GM12801 (cell line): Measurements from ENCODE around the gene ZNF324.

Source experiments
- TF ChIP-seq, protein P1 (sequence below): IDR thresholded peaks from one replicate; pipeline ENCODE4 v1.5.1; 2011; ENCODE audit warnings: control low read depth; ENCODE audit not compliant: insufficient read length; ENCODE audit errors: extremely low read depth

Gene ZNF324

DNA sequence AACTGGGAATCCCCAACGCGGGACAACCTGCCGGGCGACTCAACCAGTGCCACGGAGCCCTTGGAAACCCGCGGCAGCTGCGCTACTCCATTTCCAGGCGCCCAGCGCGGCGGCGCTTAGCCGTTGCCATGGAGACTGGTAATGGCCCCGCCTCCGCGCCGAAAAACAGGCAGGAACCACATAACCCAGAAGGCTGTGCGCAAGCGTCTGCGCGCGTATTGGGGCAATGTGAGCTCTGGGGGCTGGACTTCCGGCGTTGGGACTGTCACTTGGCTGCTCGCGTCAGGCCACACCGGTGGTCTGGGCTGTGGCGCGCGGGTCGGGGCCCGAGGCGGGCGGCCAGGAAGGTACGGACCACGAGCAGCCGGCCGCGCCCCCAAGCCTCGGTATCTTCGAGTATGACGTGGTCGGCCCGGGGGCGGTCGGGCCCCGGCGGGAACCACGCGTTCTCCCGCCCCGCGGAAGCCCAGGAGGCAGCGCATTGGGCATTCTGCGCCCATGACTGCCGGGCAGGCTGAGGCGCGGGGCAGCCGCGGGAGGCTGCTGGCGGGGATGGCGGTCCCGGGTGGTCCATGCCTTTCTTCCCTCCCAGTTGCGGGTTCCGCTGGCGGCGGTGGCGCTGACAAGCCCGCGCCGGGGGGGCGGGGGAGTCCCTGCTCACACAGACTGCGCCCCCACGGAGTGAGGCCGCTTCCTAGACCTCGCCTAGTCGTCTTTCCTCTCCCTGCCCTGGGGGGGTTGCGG is 15.3 kb upstream of the ZNF324 start, which contains the start of gene ZNF324B:
TSS of gene ZNF324B (plus strand) at position 265 of the 744 bp plus-strand sequence. CDS start 2,080 bp downstream, outside the sequence.
- TF ChIP-seq, protein P1, sequence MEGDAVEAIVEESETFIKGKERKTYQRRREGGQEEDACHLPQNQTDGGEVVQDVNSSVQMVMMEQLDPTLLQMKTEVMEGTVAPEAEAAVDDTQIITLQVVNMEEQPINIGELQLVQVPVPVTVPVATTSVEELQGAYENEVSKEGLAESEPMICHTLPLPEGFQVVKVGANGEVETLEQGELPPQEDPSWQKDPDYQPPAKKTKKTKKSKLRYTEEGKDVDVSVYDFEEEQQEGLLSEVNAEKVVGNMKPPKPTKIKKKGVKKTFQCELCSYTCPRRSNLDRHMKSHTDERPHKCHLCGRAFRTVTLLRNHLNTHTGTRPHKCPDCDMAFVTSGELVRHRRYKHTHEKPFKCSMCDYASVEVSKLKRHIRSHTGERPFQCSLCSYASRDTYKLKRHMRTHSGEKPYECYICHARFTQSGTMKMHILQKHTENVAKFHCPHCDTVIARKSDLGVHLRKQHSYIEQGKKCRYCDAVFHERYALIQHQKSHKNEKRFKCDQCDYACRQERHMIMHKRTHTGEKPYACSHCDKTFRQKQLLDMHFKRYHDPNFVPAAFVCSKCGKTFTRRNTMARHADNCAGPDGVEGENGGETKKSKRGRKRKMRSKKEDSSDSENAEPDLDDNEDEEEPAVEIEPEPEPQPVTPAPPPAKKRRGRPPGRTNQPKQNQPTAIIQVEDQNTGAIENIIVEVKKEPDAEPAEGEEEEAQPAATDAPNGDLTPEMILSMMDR, result no peak

DNA sequence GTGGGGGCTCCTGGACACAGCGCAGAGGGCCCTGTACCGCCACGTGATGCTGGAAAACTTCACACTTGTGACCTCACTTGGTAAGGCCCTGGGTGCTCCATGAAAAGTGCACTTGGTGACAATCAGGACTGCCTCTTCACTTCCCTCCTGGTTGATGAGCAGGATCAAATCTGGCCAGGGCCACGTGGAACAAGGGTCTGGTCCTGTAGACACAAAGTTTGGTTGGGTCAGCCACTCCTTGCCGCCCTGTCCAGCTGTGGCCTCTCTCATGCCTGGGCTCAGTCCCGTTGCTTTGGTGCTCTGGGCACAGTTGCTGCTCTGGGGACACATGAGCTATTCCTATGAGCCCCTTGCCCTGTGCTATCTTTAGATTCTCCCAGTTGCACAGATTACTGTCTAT is 13.1 kb upstream of the ZNF324 start:
- TF ChIP-seq, protein P1, result no peak

DNA sequence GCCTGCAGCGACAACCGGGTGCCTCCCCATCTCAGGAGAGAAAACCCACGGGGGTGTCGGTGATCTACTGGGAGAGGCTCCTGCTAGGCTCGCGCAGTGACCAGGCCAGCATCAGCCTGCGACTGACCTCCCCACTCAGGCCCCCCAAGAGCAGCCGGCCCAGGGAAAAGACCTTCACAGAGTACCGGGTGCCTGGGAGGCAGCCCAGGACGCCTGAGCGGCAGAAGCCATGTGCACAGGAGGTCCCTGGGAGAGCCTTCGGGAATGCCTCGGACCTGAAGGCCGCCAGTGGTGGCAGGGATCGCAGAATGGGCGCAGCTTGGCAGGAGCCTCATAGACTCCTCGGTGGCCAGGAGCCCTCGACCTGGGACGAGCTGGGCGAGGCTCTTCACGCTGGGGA is 11.6 kb upstream of the ZNF324 start:
- TF ChIP-seq, protein P1, result no peak

DNA sequence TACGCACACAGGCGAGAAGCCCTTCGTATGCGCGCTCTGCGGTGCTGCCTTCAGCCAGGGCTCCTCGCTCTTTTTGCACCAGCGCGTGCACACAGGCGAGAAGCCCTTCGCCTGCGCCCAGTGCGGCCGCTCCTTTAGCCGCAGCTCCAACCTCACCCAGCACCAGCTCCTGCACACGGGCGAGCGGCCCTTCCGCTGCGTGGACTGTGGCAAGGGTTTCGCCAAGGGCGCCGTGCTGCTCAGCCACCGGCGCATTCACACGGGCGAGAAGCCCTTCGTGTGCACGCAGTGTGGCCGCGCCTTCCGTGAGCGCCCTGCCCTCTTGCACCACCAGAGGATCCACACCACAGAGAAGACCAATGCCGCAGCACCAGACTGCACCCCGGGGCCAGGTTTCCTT is 10.8 kb upstream of the ZNF324 start:
- TF ChIP-seq, protein P1, result no peak

DNA sequence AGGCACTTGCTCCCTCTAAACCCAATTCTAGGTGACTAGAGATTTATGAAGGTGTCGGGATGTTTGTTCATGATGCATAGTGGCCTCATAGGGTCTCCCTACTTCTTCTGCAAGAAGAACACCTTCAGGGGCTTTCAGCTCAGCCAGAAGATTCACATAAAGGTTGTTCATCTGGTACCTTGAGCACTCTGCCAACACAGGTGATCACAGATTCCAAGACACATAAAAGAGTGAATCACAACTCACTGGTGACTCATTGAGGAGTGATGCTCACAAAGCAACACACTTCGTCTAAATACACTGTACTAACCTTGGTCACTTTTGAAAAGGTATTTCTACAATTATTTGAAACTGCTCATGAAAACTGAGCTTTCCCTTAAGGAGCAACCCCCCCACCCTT is 6.8 kb upstream of the ZNF324 start:
- TF ChIP-seq, protein P1, result no peak

DNA sequence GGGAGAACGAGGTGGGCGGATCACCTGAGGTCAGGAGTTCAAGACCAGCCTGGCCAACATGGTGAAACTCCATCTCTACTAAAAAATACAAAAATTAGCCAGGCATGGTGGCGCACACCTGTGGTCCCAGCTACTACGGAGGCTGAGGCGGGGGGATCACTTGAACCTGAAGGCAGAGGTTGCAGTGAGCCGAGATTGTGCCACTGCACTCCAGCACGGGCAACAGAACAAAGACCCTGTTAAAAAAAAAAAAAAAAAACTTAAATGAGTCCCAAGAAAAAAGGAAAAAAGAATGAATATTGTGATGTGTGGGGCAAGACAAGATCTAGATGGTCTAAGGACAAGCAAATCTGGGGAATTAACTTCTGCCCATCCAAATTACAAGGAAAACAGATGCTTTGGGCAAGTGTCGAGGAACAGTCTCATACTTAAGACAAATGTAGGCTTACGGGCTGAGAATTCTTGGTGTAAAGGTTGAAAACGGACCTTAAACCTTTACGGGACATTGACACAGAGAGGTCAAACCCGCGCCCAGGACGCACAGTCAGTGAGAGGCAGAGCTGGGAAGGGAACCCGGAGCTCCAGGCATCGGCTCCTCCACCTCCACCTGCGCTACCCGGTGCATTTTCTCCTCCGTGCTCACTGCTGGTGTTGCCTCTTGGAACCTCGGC is 656 bp upstream of the ZNF324 start:
- TF ChIP-seq, protein P1, result no peak

DNA sequence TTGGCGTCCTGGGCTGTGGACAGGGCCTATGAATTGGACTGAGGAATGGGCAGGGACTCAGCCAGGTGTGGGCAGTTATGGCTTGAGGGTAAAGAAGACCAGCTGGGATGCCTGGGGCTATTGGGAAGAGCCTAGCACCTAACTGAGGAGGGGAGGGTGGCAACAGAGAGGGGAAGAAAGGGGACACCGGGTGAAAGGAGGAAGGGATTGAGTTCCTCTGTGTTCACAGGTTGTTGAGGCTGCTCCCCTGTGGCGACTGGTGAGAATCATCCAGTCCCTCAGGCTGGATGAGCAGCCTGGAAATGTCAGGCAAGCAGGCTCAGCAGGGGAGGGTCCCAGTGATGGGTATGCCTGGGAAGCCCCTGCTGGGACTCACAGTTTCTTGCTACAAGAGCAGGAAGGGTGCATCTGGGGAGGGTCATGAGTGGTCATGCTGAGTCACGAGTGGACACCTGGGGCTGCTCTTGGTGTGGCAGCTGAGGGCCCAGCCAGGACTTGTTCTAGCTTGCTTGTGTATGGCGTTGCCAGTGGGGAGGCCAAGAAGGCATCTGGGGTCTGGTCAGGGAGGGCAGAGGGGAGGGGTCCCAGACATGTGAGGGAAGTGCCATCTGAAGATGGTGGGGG is 1.4 kb downstream of the ZNF324 start:
- TF ChIP-seq, protein P1, result no peak
